ENCODE data around the gene SH3GLB1. TPM values are rescaled to one million over a fixed set of nuclear protein-coding genes. Genes with fewer than 3 reads are reported as not detected.
A peak's percentile ranks its signal among the peaks of the same experiment; 100 is the strongest.

Gene SH3GLB1
- total and polyA plus RNA-seq, 2 donors (not counting 1 experiment from before 2014, with no cell fraction given): 13.2 to 57.3 TPM

- TF ChIP-seq CTCF (IDR thresholded peaks at IDR 0.05) (no peak), EZH2 (IDR thresholded peaks at IDR 0.05; ENCODE audit: borderline replicate concordance, insufficient read depth, low read depth, low read length, poor library complexity, severe bottlenecking) (no peak)
- Mint-ChIP-seq H3K4me1 (no peaks in the 10 kb centered on the region), H3K27ac (no peak overlapping the region), H3K4me3 (no peak overlapping the region), H3K27me3 (no peaks in the 10 kb centered on the region), H3K9me3 (ENCODE audit: insufficient read depth) (no peaks in the 10 kb centered on the region)
- H3K4me3 ChIP-seq (ENCODE audit: control extremely low read depth in 1 of 5, extremely low read depth in 1 of 5, insufficient read depth in 1 of 5, low read depth in 2 of 5, low read length in 4 of 5): no peak overlapping the region
- DNase-seq: peak; percentile 14
- CTCF ChIA-PET: interaction anchor here (0.7 to 1.4 kb wide), 4 partner anchors 14 to 230 kb away, joined by 3 to 9 read pairs (median 6); partner anchors contain the start of gene SH3GLB1
- no peaks in the 10 kb centered on the region for H3K27me3 ChIP-seq (replicated peaks in 1 of 4; ENCODE audit: control extremely low read depth in 1 of 4, control insufficient read depth in 3 of 4, insufficient read depth in 4 of 4, low read length in 3 of 4)
- H3K4me1 ChIP-seq (ENCODE audit: control insufficient read depth in 2 of 2, insufficient read depth in 2 of 2, low read length in 2 of 2): peaks cover 7 to 10% of the 10 kb centered on the region in 2 donors
- H4K20me1 ChIP-seq (ENCODE audit: control insufficient read depth, insufficient read depth, low read length, poor library complexity, severe bottlenecking): no peaks in the 10 kb centered on the region
- 60% methylated on average over 2 of the region's 3 CpGs for WGBS (ENCODE audit: insufficient coverage)
- H3K4me2 ChIP-seq (replicated peaks; ENCODE audit: low read depth, low read length, poor library complexity, severe bottlenecking): peak overlapping the region; percentile 2
- no peaks in the 10 kb centered on the region for H3K79me2 ChIP-seq (ENCODE audit: control insufficient read depth, insufficient read depth, low read length)
- H3K36me3 ChIP-seq (replicated peaks in 1 of 2; ENCODE audit: control extremely low read depth in 1 of 2, control insufficient read depth in 1 of 2, extremely low read depth in 1 of 2, insufficient read depth in 2 of 2, low read length in 1 of 2): peaks cover 36 to 68% of the 10 kb centered on the region in 2 experiments
- peak overlapping the region in 1 of 2 donors; percentile 21 for H3K27ac ChIP-seq (ENCODE audit: low read length in 2 of 2)
- H3K9me3 ChIP-seq (ENCODE audit: control extremely low read depth in 1 of 3, control insufficient read depth in 2 of 3, insufficient read depth in 1 of 3, low read length in 2 of 3): no peaks in the 10 kb centered on the region
- POLR2A ChIA-PET: no interaction called here
- H3K9ac ChIP-seq (ENCODE audit: low read length): no peak overlapping the region
- no peak overlapping the region for H2AFZ ChIP-seq (ENCODE audit: insufficient read depth, low read depth, low read length, poor library complexity, severe bottlenecking)
- intact Hi-C loops (cut with micrococcal nuclease): loop anchor here (2.0 to 10.0 kb wide), 4 partner anchors 35 to 342 kb away; partner anchors contain the start of gene SH3GLB1
- ATAC-seq (ENCODE audit: low read depth): peak; percentile 41
Observed at GRCh38 chr1:86739648-86740509, 35.5 kb downstream of the SH3GLB1 start.
